Glomerular endothelial cell (primary cell): ENCODE measurements around the gene ADD1. TPM values are rescaled to one million over a fixed set of nuclear protein-coding genes. Genes with fewer than 3 reads are reported as not detected.

Source experiments
- DNase-seq: peaks from one replicate; pipeline ENCODE4 v3.0.0-alpha.2; 2011; ENCODE audit warnings: low read depth, low spot score; ENCODE audit errors: extremely low read depth
- total RNA-seq: library from RNA; depleted of rRNA; stranded (reverse); fragments of >200 nt; gene quantifications from 2 replicates; pipeline ENCODE4 v1.2.3, GENCODE V29; 2015

The ADD1 gene
- total RNA-seq, 1 donor from 2014 or later, result 265 TPM

DNA sequence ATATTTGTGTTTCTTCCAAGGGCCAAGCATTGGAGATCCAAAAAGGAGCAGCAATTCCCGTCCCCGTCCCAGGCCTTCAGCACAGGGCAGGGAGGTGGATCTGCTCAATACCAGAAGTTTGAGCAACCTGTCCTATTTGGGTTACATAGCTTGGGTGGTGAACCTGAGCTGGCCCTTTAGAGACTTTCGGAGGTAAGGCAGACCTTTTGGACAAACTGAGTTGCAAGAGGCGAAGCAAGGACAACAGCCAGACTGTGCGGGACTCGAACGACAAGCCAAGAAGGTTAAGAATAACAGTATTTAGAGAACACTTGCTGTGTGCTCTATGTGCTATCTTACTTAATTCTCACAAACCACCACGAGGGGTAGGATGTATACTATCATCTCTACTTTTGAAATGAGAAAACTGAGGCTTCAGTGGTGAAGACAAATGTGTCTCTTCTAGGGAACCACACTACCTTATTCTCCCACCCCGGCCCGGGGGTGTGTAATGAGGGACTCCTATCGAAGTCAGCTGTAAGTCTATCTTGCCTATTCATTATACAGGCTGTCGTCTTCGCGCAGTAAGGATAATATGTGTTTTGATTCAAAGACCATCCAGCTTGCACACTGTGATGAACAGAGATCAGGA is 118.3 kb downstream of the ADD1 start:
- DNase-seq, result no peak

DNA sequence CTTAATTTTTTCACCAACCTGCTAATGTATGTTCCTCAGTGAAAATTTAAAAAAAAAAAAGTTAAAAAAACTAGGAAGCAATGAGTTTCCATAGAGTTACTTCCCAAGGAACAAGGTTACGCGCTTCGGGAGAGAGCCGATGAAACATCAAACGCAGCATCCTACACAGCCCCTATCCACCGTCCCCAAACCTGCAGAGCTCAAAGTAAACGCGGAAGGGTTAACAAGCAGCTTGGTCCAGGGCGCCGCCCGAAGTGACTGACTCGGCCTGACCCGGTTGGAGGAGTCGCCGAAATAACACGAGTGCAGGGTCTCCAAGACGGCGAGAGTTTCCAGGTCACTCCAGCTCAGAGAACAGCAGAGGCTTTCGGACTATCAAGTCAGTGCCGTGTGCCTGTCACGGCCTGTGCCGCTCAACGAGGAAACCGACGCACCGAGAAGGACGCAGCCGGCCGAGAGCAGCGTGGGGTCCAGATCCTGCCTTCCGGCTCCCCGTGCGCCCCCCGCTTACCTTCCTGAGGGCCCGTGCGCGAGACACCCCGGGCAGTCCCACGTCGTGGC is 119.0 kb downstream of the ADD1 start:
- DNase-seq, result no peak

DNA sequence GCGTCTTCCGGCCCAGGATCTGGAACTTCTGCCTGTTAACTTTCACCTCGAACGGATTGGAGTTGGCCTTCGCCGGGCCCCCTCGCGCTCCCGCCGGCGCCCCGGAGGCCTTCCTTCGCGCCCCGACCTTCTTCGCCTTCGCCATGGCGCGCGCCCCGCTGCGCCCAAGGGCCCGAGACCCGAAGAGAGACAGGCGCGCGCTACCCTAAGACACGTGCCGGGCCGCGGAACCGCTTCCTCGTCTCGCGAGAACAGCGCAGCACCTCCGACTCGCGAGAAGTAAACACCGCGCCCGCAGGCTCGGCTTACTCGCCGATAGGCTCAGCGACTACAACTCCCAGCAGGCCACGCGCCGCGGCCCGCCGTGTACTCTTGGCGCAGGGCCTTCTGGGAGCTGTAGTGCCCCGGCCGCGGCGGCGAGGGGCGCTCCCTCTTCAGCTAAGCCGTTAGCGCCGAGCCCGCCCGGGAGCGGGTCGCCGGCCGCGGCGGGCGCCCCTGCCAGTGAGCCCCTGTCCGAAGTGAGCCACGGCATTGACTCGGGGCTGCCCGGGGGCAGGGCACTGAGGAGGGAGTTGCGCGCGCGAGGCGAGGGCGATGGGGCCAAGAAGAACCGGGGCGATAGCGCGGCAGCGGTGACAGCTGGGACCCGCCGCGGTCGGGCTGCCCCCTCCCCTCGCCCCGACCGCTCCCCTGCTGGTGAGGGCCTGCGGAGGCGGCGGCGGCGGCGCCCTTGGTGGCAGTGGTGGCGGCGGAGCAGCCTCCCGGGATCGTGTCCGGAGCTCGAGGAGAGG is 119.7 kb downstream of the ADD1 start, which contains the start of the genes GRK4 and NOP14:
TSS of gene GRK4 (plus strand) at position 397 of the 791 bp plus-strand sequence. CDS start 500 bp downstream, outside the sequence.
TSS of gene NOP14 (minus strand) at position 232 of the 791 bp plus-strand sequence. CDS start at position 145, 87 bp downstream.
- no peak for DNase-seq

DNA sequence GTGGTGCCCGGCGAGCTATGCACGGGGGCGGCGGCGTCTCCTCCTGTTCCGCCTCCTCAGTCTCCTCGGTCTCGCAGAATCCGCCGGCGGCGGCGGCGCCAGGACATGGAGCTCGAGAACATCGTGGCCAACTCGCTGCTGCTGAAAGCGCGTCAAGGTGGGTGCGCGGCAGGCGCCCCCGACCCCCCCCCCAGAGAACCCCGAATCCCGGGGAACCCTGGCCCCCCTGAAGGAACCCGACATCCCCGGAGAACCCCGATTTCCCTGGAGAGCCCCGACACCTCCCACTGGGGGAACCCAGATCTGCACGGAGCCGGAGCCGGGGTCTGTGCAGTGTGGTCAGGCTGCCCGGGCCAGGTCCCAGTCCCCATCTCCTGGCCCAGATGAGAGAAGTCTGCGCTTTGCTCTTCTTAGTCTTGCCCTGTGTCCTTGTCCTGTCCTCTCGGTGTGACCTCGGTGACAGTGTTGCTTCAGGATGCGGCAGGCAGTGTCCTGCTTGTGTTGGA is 120.4 kb downstream of the ADD1 start:
- DNase-seq, result no peak

DNA sequence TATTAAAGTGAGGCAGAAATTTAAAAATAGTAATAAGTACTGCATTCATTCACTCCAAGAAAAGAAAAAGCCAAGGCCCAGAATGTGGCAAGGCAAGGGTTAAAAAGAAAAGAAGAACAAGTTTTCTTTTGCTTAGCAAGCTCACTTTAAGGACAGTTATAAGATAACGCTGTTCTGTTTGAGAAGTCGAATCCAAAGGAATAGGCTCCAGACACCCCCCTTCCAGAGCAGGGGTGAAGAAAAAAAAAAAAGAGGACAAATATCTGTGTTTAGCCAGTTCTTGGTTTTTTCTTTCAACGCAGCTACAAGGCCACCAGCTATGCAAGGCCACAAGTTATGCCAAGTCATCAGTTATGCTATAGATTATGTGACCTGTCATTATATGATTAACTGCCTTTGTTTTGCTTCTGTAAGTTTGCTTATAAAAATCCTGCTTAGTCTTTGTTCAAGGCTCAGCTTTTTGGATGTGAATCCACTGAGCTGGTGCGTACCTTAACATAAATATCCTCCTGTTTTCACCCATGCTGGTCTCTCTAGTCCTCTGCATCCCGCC is 121.1 kb downstream of the ADD1 start:
- no peak for DNase-seq

DNA sequence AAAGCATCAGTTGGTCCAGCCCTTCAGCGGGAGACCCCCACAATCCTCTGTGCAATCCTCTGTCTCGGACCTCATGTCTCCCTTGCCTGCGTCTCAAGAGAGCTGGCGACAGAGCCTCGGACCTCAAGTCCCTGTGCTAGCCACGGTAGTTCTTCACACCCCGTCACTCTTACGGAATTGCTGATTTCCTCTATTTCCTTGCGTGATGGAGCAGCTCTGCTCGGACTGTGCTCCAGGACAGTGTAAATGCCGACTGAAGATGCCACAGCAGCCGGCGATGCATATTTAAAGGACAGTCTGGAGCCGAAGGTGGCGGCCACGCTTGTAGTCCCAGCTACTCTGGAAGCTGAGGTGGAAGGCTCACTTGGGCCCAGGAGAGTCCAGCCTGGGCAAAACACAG is 121.6 kb downstream of the ADD1 start:
- DNase-seq, result no peak

DNA sequence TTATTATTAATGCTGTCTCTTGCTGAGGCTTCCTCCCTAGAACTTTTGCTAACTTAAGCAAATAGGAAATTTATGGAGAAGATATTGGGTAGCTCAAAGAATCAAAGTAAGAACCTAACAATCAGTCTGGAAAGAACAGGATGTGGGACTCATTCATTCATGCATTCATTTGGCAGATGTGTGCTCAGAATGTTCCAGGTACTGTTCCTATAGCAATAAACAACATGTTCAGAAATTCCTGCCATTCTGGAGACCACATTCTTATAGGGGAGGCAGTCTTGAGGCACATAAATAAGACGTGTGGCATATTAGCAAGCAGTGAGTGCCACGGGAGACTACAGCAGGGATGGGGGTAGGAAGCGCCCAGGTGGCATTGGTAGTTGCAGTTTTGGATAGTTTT is 124.7 kb downstream of the ADD1 start:
- no peak for DNase-seq

DNA sequence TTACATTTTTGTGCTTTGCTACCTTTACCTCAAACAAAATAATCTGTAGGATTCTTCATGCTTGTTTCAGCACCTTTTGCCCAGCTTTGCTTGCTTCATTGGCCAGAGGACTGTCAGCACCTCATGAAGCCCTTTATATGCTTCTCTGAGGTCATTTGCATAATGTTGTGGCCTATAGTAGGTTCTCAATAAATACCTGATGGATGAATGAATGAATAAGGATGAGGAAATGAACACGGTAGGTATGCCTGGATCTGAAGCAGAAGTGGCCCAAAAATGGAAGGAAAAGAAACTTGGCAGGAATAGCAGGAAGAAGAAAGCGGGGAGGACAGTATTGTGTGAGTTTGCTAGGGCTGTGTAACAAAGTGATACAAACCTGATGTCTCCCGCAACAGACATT is 127.6 kb downstream of the ADD1 start:
- DNase-seq, result no peak

DNA sequence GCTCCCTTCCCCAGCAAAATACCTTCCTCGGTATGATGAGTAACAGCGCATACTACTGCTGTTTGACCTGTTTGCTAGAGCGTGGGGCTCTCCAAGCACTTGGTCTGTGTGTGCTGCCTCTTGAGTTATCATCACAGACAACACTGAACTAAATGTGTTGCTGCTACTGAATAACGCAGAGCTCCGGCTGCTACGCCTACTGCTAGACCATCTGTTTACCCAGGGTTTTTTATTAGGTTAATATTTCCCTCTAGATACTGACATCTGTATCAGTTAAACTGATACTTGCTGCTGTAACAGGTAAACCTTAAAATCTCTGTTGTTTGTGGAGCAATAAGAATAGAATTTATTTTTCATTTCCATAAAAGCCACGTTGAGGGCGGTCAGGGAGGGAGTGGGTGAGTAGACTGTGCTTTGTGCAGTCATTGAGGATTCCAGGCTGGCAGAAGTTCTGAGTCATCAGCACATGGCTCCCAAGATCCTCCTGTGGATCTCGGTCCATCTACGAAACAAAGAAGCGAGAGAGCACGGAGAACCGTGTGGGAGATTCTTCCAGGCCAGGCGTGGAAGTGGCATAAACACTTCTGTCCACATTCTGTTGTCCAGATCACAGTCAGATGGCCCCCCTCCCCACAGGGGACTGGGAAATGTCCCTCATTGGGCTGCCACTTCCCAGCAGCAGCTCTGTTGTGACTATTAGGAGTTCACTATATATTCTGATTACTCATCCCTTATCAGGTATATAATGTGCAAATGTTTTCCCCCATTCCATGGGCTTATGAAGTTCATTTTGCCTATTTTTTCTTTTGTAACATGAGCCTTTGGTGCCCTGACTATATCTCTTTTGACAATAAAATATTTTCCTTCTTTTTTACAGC is 133.8 kb downstream of the ADD1 start:
- no peak for DNase-seq

Other genes with a start within 250 kb of the ADD1 start
- 101 and 105 TPM in 2 replicates for gene TNIP2, start 87.5 kb upstream of the ADD1 start, total RNA-seq
- gene SH3BP2, start 50.8 kb upstream of the ADD1 start, total RNA-seq, result 48.0 and 69.8 TPM in 2 replicates
- 30.1 and 33.2 TPM in 2 replicates for gene NOP14, start 119.6 kb downstream of the ADD1 start, total RNA-seq
- 5.1 and 6.0 TPM in 2 replicates for gene GRK4, start 119.7 kb downstream of the ADD1 start, total RNA-seq
- gene HTT-AS, start 230.7 kb downstream of the ADD1 start, total RNA-seq, result not detected in 2 replicates
- gene HTT, start 230.8 kb downstream of the ADD1 start, total RNA-seq, result 86.8 and 124 TPM in 2 replicates